Medulla oblongata (tissue), 1 donor: ENCODE results near the gene GUCA2B.

Experiments used
- DNase-seq: peaks from one replicate; pipeline ENCODE4 v3.0.0-alpha.2; 2015; ENCODE audit errors: extremely low spot score

Gene GUCA2B

GRCh38 chr1:42142894-42143675 is 10.1 kb upstream of the GUCA2B start:
- DNase-seq: no peak

- DNase-seq: no peak
Observed at GRCh38 chr1:42143896-42144710, 9.1 kb upstream of the GUCA2B start.

GRCh38 chr1:42144711-42145388 is 8.4 kb upstream of the GUCA2B start:
- no peak for DNase-seq

- DNase-seq: no peak
Observed at GRCh38 chr1:42145389-42145716, 7.9 kb upstream of the GUCA2B start.

GRCh38 chr1:42145764-42146625 is 7.2 kb upstream of the GUCA2B start:
- no peak for DNase-seq

GRCh38 chr1:42146626-42147320 is 6.4 kb upstream of the GUCA2B start:
- peak; percentile 67 for DNase-seq

GRCh38 chr1:42148166-42148565 is 5.0 kb upstream of the GUCA2B start:
- no peak for DNase-seq

- no peak for DNase-seq
Observed at GRCh38 chr1:42150651-42151050, 2.6 kb upstream of the GUCA2B start.

GRCh38 chr1:42152119-42152518 is 1.1 kb upstream of the GUCA2B start:
- no peak for DNase-seq

GRCh38 chr1:42153624-42154023 is 414 bp downstream of the GUCA2B start:
- DNase-seq: no peak

GRCh38 chr1:42154685-42155084 is 1.5 kb downstream of the GUCA2B start:
- no peak for DNase-seq

- no peak for DNase-seq
Observed at GRCh38 chr1:42155362-42155761, 2.2 kb downstream of the GUCA2B start.

- no peak for DNase-seq
Observed at GRCh38 chr1:42157667-42158066, 4.5 kb downstream of the GUCA2B start.

- no peak for DNase-seq
Observed at GRCh38 chr1:42158189-42158588, 5.0 kb downstream of the GUCA2B start.

GRCh38 chr1:42162181-42162580 is 9.0 kb downstream of the GUCA2B start:
- no peak for DNase-seq

GRCh38 chr1:42163114-42163513 is 9.9 kb downstream of the GUCA2B start:
- no peak for DNase-seq

GRCh38 chr1:42163536-42164503 is 10.6 kb downstream of the GUCA2B start:
- no peak for DNase-seq

GRCh38 chr1:42164551-42165420 is 11.6 kb downstream of the GUCA2B start, which contains the start of gene GUCA2A:
Gene GUCA2A, minus strand, starts transcription at chr1:42164745. Its CDS starts 33 bp downstream, at chr1:42164712.
- DNase-seq: no peak
